ENCODE measurements around the gene CNGA3. TPM values are rescaled to one million over a fixed set of nuclear protein-coding genes. Genes with fewer than 3 reads are reported as not detected.

The CNGA3 gene
- total RNA-seq, 1 experiment from 2014 or later, result not detected

GRCh38 chr2:98393354-98393753, 47.1 kb downstream of the CNGA3 start:
- Histone ChIP-seq H3K9ac (ENCODE audit: low read length) (no peak overlapping the region), H3K36me3 (ENCODE audit: low read depth, low read length) (no peaks in the 10 kb centered on the region), H3K9me2 (replicated peaks; ENCODE audit: low read length) (no peaks in the 10 kb centered on the region), H2AFZ (ENCODE audit: low read length) (no peak overlapping the region), H3K4me2 (ENCODE audit: low read length) (no peak overlapping the region), H3K4me1 (ENCODE audit: insufficient read depth, low read length) (no peaks in the 10 kb centered on the region), H3F3A (ENCODE audit: low read length, unreplicated experiment) (no peaks in the 10 kb centered on the region), H3K4me3 (ENCODE audit: low read length) (no peak overlapping the region), H3K79me2 (ENCODE audit: low read length) (no peaks in the 10 kb centered on the region), H3K27ac (ENCODE audit: low read length) (no peak overlapping the region), H3K9me3 (ENCODE audit: low read length) (no peaks in the 10 kb centered on the region), H3K27me3 (ENCODE audit: low read length) (peaks cover 6% of the 10 kb centered on the region; the same call in 1 of the 2 replicates), H4K20me1 (ENCODE audit: low read length) (no peaks in the 10 kb centered on the region)
- DNase-seq (no peak), ATAC-seq (no peak)
- CTCF ChIA-PET, result no interaction called here
- intact Hi-C loops (cut with micrococcal nuclease), result no loop called here
- TF ChIP-seq EZH2 (IDR thresholded peaks at IDR 0.05; ENCODE audit: low read length, unreplicated experiment), result no peak
- TF ChIP-seq EZH2phosphoT487 (IDR thresholded peaks at IDR 0.05; ENCODE audit: borderline replicate concordance, low read length), result no peak
- TF ChIP-seq CTCF (conservative IDR thresholded peaks at IDR 0.05; ENCODE audit: low read depth, low read length), result no peak
- BruUV-seq (replicated peaks), result no TSS peak
- POLR2A ChIA-PET (ENCODE audit: unreplicated experiment), result no interaction called here

- Histone ChIP-seq H3K4me1 (ENCODE audit: insufficient read depth, low read length) (no peaks in the 10 kb centered on the region), H3K27me3 (ENCODE audit: low read length) (peaks cover 12% of the 10 kb centered on the region; the same call in 1 of the 2 replicates), H3K9me2 (replicated peaks; ENCODE audit: low read length) (no peaks in the 10 kb centered on the region), H3K79me2 (ENCODE audit: low read length) (no peaks in the 10 kb centered on the region), H3K4me2 (ENCODE audit: low read length) (no peak overlapping the region), H3K9ac (ENCODE audit: low read length) (no peak overlapping the region), H3K9me3 (ENCODE audit: low read length) (no peaks in the 10 kb centered on the region), H4K20me1 (ENCODE audit: low read length) (no peaks in the 10 kb centered on the region), H3F3A (ENCODE audit: low read length, unreplicated experiment) (no peaks in the 10 kb centered on the region), H3K27ac (ENCODE audit: low read length) (no peak overlapping the region), H3K36me3 (ENCODE audit: low read depth, low read length) (no peaks in the 10 kb centered on the region), H3K4me3 (ENCODE audit: low read length) (no peak overlapping the region), H2AFZ (ENCODE audit: low read length) (no peak overlapping the region)
- no peak for DNase-seq
- BruUV-seq (replicated peaks), result no TSS peak
- TF ChIP-seq EZH2 (IDR thresholded peaks at IDR 0.05; ENCODE audit: low read length, unreplicated experiment) (no peak), EZH2phosphoT487 (IDR thresholded peaks at IDR 0.05; ENCODE audit: borderline replicate concordance, low read length) (no peak)
- intact Hi-C loops (cut with micrococcal nuclease), result no loop called here
- no peak for ATAC-seq
- ChIA-PET CTCF (no interaction called here), POLR2A (ENCODE audit: unreplicated experiment) (no interaction called here)
These were observed 48.4 kb downstream of the CNGA3 start for GRCh38 chr2:98394595-98395153.

GRCh38 chr2:98395977-98396376, 49.7 kb downstream of the CNGA3 start:
- Histone ChIP-seq H3K9me2 (replicated peaks; ENCODE audit: low read length) (no peaks in the 10 kb centered on the region), H3K9me3 (ENCODE audit: low read length) (no peaks in the 10 kb centered on the region), H4K20me1 (ENCODE audit: low read length) (no peaks in the 10 kb centered on the region), H3K9ac (ENCODE audit: low read length) (no peak overlapping the region), H3K27ac (ENCODE audit: low read length) (no peak overlapping the region), H3K79me2 (ENCODE audit: low read length) (no peaks in the 10 kb centered on the region), H3K4me1 (ENCODE audit: insufficient read depth, low read length) (no peaks in the 10 kb centered on the region), H2AFZ (ENCODE audit: low read length) (no peak overlapping the region), H3K4me3 (ENCODE audit: low read length) (no peak overlapping the region), H3K36me3 (ENCODE audit: low read depth, low read length) (no peaks in the 10 kb centered on the region), H3F3A (ENCODE audit: low read length, unreplicated experiment) (no peaks in the 10 kb centered on the region), H3K4me2 (ENCODE audit: low read length) (no peak overlapping the region), H3K27me3 (ENCODE audit: low read length) (peaks cover 24% of the 10 kb centered on the region)
- DNase-seq, result no peak
- ATAC-seq, result no peak
- intact Hi-C loops (cut with micrococcal nuclease), result no loop called here
- ChIA-PET POLR2A (ENCODE audit: unreplicated experiment) (no interaction called here), CTCF (no interaction called here)
- BruUV-seq (replicated peaks), result no TSS peak
- TF ChIP-seq EZH2 (IDR thresholded peaks at IDR 0.05; ENCODE audit: low read length, unreplicated experiment) (no peak), EZH2phosphoT487 (IDR thresholded peaks at IDR 0.05; ENCODE audit: borderline replicate concordance, low read length) (no peak), CTCF (conservative IDR thresholded peaks at IDR 0.05; ENCODE audit: low read depth, low read length) (no peak)

Measured in PC-3 (cell line).